ENCODE results near the gene HERC3. TPM values are rescaled to one million over a fixed set of nuclear protein-coding genes. Genes with fewer than 3 reads are reported as not detected.

HERC3 gene
- total and polyA plus RNA-seq, 2 donors (not counting 1 experiment from before 2014, with no cell fraction given), result 24.0 to 78.1 TPM

DNA sequence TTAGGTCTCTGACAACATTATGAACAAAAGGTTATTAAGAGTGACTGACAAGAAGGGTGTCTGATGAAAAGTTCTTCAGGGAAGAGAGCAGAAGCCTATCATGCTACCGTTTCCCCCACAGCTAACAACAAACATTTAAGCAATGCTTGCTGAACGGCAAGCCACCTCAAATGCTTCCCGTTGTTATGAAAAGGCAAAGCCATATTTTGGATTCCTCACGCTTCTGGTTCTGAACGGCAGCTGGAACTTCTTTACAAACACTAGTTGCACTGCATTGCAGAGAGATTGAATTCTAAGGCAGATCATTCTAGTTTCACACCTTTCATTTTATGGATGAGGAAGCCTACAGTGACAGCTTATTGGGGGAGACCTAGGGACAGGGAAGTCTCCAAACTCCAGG lies 153.9 kb downstream of the HERC3 start:
- no peak for TF ChIP-seq CTCF (IDR thresholded peaks at IDR 0.05)
- TF ChIP-seq EZH2 (IDR thresholded peaks at IDR 0.05; ENCODE audit: borderline replicate concordance, insufficient read depth, low read depth, low read length, poor library complexity, severe bottlenecking), result no peak
- H3K4me2 ChIP-seq (replicated peaks; ENCODE audit: low read depth, low read length, poor library complexity, severe bottlenecking), result no peak overlapping the region
- CTCF ChIA-PET, result no interaction called here
- H3K9me3 ChIP-seq (ENCODE audit: control extremely low read depth in 1 of 3, control insufficient read depth in 2 of 3, insufficient read depth in 1 of 3, low read length in 2 of 3), result no peaks in the 10 kb centered on the region
- no peak overlapping the region for H3K27ac Mint-ChIP-seq
- H3K9ac ChIP-seq (ENCODE audit: low read length), result no peak overlapping the region
- no peak overlapping the region for H2AFZ ChIP-seq (ENCODE audit: insufficient read depth, low read depth, low read length, poor library complexity, severe bottlenecking)
- intact Hi-C loops (cut with micrococcal nuclease), result no loop called here
- no peak overlapping the region for H3K4me3 ChIP-seq (ENCODE audit: control extremely low read depth in 1 of 5, extremely low read depth in 1 of 5, insufficient read depth in 1 of 5, low read depth in 2 of 5, low read length in 4 of 5)
- no peak overlapping the region for H3K4me3 Mint-ChIP-seq
- WGBS (ENCODE audit: insufficient coverage), result 75% methylated on average over 5 of the region's 5 CpGs
- H3K4me1 ChIP-seq (ENCODE audit: control insufficient read depth in 2 of 2, insufficient read depth in 2 of 2, low read length in 2 of 2), result no peaks in the 10 kb centered on the region
- no peaks in the 10 kb centered on the region for H3K27me3 ChIP-seq (replicated peaks in 1 of 4; ENCODE audit: control extremely low read depth in 1 of 4, control insufficient read depth in 3 of 4, insufficient read depth in 4 of 4, low read length in 3 of 4)
- H3K36me3 ChIP-seq (replicated peaks in 1 of 2; ENCODE audit: control extremely low read depth in 1 of 2, control insufficient read depth in 1 of 2, extremely low read depth in 1 of 2, insufficient read depth in 2 of 2, low read length in 1 of 2), result no peaks in the 10 kb centered on the region
- DNase-seq (no peak), ATAC-seq (ENCODE audit: low read depth) (no peak)
- no peaks in the 10 kb centered on the region for H4K20me1 ChIP-seq (ENCODE audit: control insufficient read depth, insufficient read depth, low read length, poor library complexity, severe bottlenecking)
- H3K79me2 ChIP-seq (ENCODE audit: control insufficient read depth, insufficient read depth, low read length), result no peaks in the 10 kb centered on the region
- H3K27me3 Mint-ChIP-seq, result peaks cover 11% of the 10 kb centered on the region
- POLR2A ChIA-PET, result interaction anchor here (0.6 kb wide), 1 partner anchor 1786 kb away, joined by 7 read pairs; no protein-coding TSS in a partner anchor
- no peaks in the 10 kb centered on the region for H3K4me1 Mint-ChIP-seq
- no peak overlapping the region for H3K27ac ChIP-seq (ENCODE audit: low read length in 2 of 2)
- no peaks in the 10 kb centered on the region for H3K9me3 Mint-ChIP-seq (ENCODE audit: insufficient read depth)

DNA sequence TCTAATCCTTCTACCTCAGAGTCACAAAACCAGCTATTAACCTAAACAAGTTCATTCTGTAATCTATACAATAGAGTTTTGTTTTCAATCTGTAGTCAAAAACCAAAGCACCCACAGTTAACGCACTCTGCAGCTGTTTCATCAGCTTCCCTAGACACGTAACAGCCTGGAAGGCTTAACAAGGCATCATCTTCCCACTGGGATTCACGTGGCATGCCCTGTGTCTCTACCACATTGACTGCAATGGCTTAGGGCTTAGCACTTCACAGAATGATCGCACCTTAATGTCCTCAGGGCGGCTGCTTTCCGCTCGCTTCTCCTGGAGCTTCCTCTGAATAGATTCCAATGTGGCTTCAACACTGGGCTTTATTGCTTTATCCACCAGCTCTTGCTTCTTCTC lies 155.1 kb downstream of the HERC3 start:
- H3K4me1 Mint-ChIP-seq, result no peaks in the 10 kb centered on the region
- CTCF ChIA-PET, result interaction anchor here (0.6 kb wide), 1 partner anchor 355 kb away, joined by 3 read pairs; no protein-coding TSS in a partner anchor

More for the DNA sequence above, 155.1 kb downstream of the HERC3 start:
- Histone ChIP-seq H3K36me3 (replicated peaks in 1 of 2; ENCODE audit: control extremely low read depth in 1 of 2, control insufficient read depth in 1 of 2, extremely low read depth in 1 of 2, insufficient read depth in 2 of 2, low read length in 1 of 2) (no peaks in the 10 kb centered on the region), H3K27ac (ENCODE audit: low read length in 2 of 2) (no peak overlapping the region), H4K20me1 (ENCODE audit: control insufficient read depth, insufficient read depth, low read length, poor library complexity, severe bottlenecking) (no peaks in the 10 kb centered on the region), H3K9me3 (ENCODE audit: control extremely low read depth in 1 of 3, control insufficient read depth in 2 of 3, insufficient read depth in 1 of 3, low read length in 2 of 3) (no peaks in the 10 kb centered on the region), H2AFZ (ENCODE audit: insufficient read depth, low read depth, low read length, poor library complexity, severe bottlenecking) (no peak overlapping the region), H3K4me1 (ENCODE audit: control insufficient read depth in 2 of 2, insufficient read depth in 2 of 2, low read length in 2 of 2) (no peaks in the 10 kb centered on the region), H3K9ac (ENCODE audit: low read length) (no peak overlapping the region), H3K4me2 (replicated peaks; ENCODE audit: low read depth, low read length, poor library complexity, severe bottlenecking) (no peak overlapping the region), H3K27me3 (replicated peaks in 1 of 4; ENCODE audit: control extremely low read depth in 1 of 4, control insufficient read depth in 3 of 4, insufficient read depth in 4 of 4, low read length in 3 of 4) (no peaks in the 10 kb centered on the region), H3K4me3 (ENCODE audit: control extremely low read depth in 1 of 5, extremely low read depth in 1 of 5, insufficient read depth in 1 of 5, low read depth in 2 of 5, low read length in 4 of 5) (no peak overlapping the region), H3K79me2 (ENCODE audit: control insufficient read depth, insufficient read depth, low read length) (no peaks in the 10 kb centered on the region)
- H3K9me3 Mint-ChIP-seq (ENCODE audit: insufficient read depth), result no peaks in the 10 kb centered on the region
- H3K4me3 Mint-ChIP-seq, result no peak overlapping the region
- no peak for ATAC-seq (ENCODE audit: low read depth)
- no peak for DNase-seq
- intact Hi-C loops (cut with micrococcal nuclease), result no loop called here
- POLR2A ChIA-PET, result no interaction called here
- TF ChIP-seq CTCF (IDR thresholded peaks at IDR 0.05) (no peak), EZH2 (IDR thresholded peaks at IDR 0.05; ENCODE audit: borderline replicate concordance, insufficient read depth, low read depth, low read length, poor library complexity, severe bottlenecking) (no peak)
- H3K27me3 Mint-ChIP-seq, result peaks cover 8% of the 10 kb centered on the region
- no peak overlapping the region for H3K27ac Mint-ChIP-seq
- 98% methylated on average over 7 of the region's 7 CpGs for WGBS (ENCODE audit: insufficient coverage)
